ENCODE data around the gene TLCD3A. TPM values are rescaled to one million over a fixed set of nuclear protein-coding genes. Genes with fewer than 3 reads are reported as not detected.

TLCD3A gene
- total RNA-seq, 1 experiment from 2014 or later: 13.9 TPM

DNA sequence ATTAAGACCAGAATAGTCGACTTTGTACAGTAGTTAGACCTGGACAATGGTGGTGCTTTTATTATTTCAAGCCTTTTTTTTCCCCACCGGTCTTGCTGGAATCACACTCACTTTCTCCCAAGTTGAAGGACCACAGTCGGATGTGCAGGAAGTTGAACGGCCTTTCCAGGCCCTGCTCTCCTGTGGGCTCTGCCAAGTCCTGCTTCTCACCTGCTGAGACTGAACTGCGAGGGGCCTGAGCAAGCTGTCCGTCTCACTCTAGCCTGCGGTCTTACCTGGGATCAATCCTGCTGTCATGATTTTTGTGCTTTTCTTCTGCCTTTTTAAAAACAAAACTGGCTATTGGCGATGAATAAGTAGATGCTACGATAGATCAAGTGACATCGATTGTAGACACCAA, 1.3 kb downstream of the TLCD3A start:
- H3K9me2 ChIP-seq (replicated peaks; ENCODE audit: low read length): no peaks in the 10 kb centered on the region
- no TSS peak for BruUV-seq (replicated peaks)
- H3K36me3 ChIP-seq (ENCODE audit: low read depth, low read length): no peaks in the 10 kb centered on the region; the same call in 1 of the 2 replicates
- H3K4me2 ChIP-seq (ENCODE audit: low read length): peak overlapping the region; percentile 80
- POLR2A ChIA-PET (ENCODE audit: unreplicated experiment): interaction anchor here (0.6 kb wide), 1 partner anchor 18 kb away, joined by 4 read pairs; no protein-coding TSS in a partner anchor
- no peak for ATAC-seq
- CTCF ChIA-PET: no interaction called here
- peak overlapping the region; percentile 82 for H3K9ac ChIP-seq (ENCODE audit: low read length)
- intact Hi-C loops (cut with micrococcal nuclease): no loop called here
- H3K79me2 ChIP-seq (ENCODE audit: low read length): peaks cover 47% of the 10 kb centered on the region
- H3K9me3 ChIP-seq (ENCODE audit: low read length): no peaks in the 10 kb centered on the region
- peak overlapping the region; percentile 90 for H3K4me3 ChIP-seq (ENCODE audit: low read length)
- peaks cover 29% of the 10 kb centered on the region for H3K4me1 ChIP-seq (ENCODE audit: insufficient read depth, low read length)
- no peak overlapping the region for H3K27ac ChIP-seq (ENCODE audit: low read length)
- TF ChIP-seq, protein P1, sequence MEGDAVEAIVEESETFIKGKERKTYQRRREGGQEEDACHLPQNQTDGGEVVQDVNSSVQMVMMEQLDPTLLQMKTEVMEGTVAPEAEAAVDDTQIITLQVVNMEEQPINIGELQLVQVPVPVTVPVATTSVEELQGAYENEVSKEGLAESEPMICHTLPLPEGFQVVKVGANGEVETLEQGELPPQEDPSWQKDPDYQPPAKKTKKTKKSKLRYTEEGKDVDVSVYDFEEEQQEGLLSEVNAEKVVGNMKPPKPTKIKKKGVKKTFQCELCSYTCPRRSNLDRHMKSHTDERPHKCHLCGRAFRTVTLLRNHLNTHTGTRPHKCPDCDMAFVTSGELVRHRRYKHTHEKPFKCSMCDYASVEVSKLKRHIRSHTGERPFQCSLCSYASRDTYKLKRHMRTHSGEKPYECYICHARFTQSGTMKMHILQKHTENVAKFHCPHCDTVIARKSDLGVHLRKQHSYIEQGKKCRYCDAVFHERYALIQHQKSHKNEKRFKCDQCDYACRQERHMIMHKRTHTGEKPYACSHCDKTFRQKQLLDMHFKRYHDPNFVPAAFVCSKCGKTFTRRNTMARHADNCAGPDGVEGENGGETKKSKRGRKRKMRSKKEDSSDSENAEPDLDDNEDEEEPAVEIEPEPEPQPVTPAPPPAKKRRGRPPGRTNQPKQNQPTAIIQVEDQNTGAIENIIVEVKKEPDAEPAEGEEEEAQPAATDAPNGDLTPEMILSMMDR (conservative IDR thresholded peaks at IDR 0.05; ENCODE audit: low read depth, low read length): no peak
- TF ChIP-seq EZH2phosphoT487 (IDR thresholded peaks at IDR 0.05; ENCODE audit: borderline replicate concordance, low read length) (no peak), EZH2 (IDR thresholded peaks at IDR 0.05; ENCODE audit: low read length, unreplicated experiment) (no peak)
- H3K27me3 ChIP-seq (ENCODE audit: low read length): no peaks in the 10 kb centered on the region
- H2AFZ ChIP-seq (ENCODE audit: low read length): 0 out of 2 replicates have a peak overlapping the region, but pooled peaks have one; percentile 69
- no peaks in the 10 kb centered on the region for H4K20me1 ChIP-seq (ENCODE audit: low read length)
- no peak for DNase-seq
- H3F3A ChIP-seq (ENCODE audit: low read length, unreplicated experiment): no peaks in the 10 kb centered on the region

DNA sequence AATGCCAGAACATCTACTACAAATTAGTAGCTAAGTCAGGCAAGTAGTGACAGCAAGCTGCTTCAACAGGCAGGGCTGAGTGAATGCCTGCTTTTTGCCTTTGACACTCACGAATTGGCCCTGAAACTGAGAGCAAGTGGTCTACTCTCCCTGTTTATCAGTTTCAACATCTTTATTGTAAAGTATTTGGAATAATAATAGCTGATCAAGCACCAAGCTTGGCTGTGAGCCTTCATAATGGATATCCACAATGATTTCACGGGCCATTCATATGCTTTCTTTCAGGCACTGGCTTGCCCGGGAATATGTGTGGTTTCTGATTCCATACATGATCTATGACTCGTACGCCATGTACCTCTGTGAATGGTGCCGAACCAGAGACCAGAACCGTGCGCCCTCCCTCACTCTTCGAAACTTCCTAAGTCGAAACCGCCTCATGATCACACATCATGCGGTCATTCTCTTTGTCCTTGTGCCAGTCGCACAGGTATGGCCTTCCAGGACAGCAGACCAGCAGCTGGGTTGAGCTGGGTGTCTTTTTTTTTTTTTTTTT, 5.2 kb downstream of the TLCD3A start:
- peaks cover 1% of the 10 kb centered on the region for H3F3A ChIP-seq (ENCODE audit: low read length, unreplicated experiment)
- no peaks in the 10 kb centered on the region for H4K20me1 ChIP-seq (ENCODE audit: low read length)
- peaks cover 48% of the 10 kb centered on the region for H3K79me2 ChIP-seq (ENCODE audit: low read length)
- H3K27ac ChIP-seq (ENCODE audit: low read length): no peak overlapping the region
- ATAC-seq: no peak
- no peak overlapping the region for H3K4me2 ChIP-seq (ENCODE audit: low read length)
- H3K36me3 ChIP-seq (ENCODE audit: low read depth, low read length): peaks cover 11% of the 10 kb centered on the region
- POLR2A ChIA-PET (ENCODE audit: unreplicated experiment): no interaction called here
- no peak overlapping the region for H3K4me3 ChIP-seq (ENCODE audit: low read length)
- H3K9me2 ChIP-seq (replicated peaks; ENCODE audit: low read length): no peaks in the 10 kb centered on the region
- H3K4me1 ChIP-seq (ENCODE audit: insufficient read depth, low read length): peaks cover 11% of the 10 kb centered on the region
- intact Hi-C loops (cut with micrococcal nuclease): no loop called here
- TF ChIP-seq EZH2 (IDR thresholded peaks at IDR 0.05; ENCODE audit: low read length, unreplicated experiment) (no peak), EZH2phosphoT487 (IDR thresholded peaks at IDR 0.05; ENCODE audit: borderline replicate concordance, low read length) (no peak)
- TF ChIP-seq, protein P1 (conservative IDR thresholded peaks at IDR 0.05; ENCODE audit: low read depth, low read length): no peak
- no peak overlapping the region for H2AFZ ChIP-seq (ENCODE audit: low read length)
- CTCF ChIA-PET: no interaction called here
- H3K9ac ChIP-seq (ENCODE audit: low read length): no peak overlapping the region
- no peaks in the 10 kb centered on the region for H3K9me3 ChIP-seq (ENCODE audit: low read length)
- no TSS peak for BruUV-seq (replicated peaks)
- no peaks in the 10 kb centered on the region for H3K27me3 ChIP-seq (ENCODE audit: low read length)
- no peak for DNase-seq

DNA sequence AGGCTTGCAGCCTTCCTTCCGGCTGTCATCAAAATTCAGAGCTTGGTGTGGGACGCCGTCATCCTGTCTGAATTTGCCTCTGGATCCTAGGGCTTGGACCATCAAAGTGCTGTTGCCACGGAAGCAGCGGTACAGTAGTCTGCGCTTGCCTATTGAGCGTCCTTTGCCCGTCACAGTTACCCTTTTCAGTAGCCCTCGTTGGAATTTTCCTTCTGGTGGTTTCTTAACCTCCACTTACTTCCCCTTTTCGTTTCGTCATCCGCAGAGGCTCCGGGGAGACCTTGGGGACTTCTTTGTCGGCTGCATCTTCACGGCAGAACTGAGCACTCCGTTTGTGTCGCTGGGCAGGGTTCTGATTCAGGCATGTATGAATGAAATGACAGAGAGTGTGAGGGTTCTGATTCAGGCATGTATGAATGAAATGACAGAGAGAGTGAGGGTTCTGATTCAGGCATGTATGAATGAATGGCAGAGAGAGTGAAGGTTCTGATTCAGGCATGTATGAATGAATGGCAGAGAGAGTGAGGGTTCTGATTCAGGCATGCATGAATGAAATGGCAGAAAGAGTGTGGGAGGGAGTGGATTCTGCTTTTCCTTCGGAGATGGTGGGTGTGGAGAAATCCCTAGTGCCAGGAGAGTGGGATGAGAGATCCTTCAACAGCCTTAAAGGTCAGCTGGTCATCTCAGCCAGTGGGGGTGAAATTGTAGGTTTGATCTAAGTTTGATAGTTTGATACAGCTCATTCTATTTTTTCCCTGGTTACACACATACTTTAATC, 8.0 kb downstream of the TLCD3A start:
- DNase-seq (no peak), ATAC-seq (no peak)
- no peak overlapping the region for H3K4me2 ChIP-seq (ENCODE audit: low read length)
- H3K36me3 ChIP-seq (ENCODE audit: low read depth, low read length): peaks cover 28% of the 10 kb centered on the region
- H3F3A ChIP-seq (ENCODE audit: low read length, unreplicated experiment): peaks cover 4% of the 10 kb centered on the region
- no peak overlapping the region for H3K27ac ChIP-seq (ENCODE audit: low read length)
- H3K4me1 ChIP-seq (ENCODE audit: insufficient read depth, low read length): no peaks in the 10 kb centered on the region
- intact Hi-C loops (cut with micrococcal nuclease): no loop called here
- H3K9me3 ChIP-seq (ENCODE audit: low read length): no peaks in the 10 kb centered on the region
- no peak overlapping the region for H2AFZ ChIP-seq (ENCODE audit: low read length)
- POLR2A ChIA-PET (ENCODE audit: unreplicated experiment): no interaction called here
- H3K9me2 ChIP-seq (replicated peaks; ENCODE audit: low read length): no peaks in the 10 kb centered on the region
- TF ChIP-seq EZH2 (IDR thresholded peaks at IDR 0.05; ENCODE audit: low read length, unreplicated experiment): no peak
- TF ChIP-seq, protein P1 (conservative IDR thresholded peaks at IDR 0.05; ENCODE audit: low read depth, low read length): no peak
- TF ChIP-seq EZH2phosphoT487 (IDR thresholded peaks at IDR 0.05; ENCODE audit: borderline replicate concordance, low read length): no peak
- no TSS peak for BruUV-seq (replicated peaks)
- peaks cover 3% of the 10 kb centered on the region; the same call in 1 of the 2 replicates for H4K20me1 ChIP-seq (ENCODE audit: low read length)
- CTCF ChIA-PET: no interaction called here
- H3K27me3 ChIP-seq (ENCODE audit: low read length): no peaks in the 10 kb centered on the region
- no peak overlapping the region for H3K4me3 ChIP-seq (ENCODE audit: low read length)
- no peak overlapping the region for H3K9ac ChIP-seq (ENCODE audit: low read length)
- peaks cover 48% of the 10 kb centered on the region for H3K79me2 ChIP-seq (ENCODE audit: low read length)
